Activated T-helper 2 cell treated with anti-CD3 and anti-CD28 coated beads, Interferon-gamma antibody, Interleukin-2, Interleukin-4, amounts not matched to agents 10 μg/mL and 5 μg/mL and 100 μg/mL, durations not matched to agents 14 hours and 24 hours and 36 hours (primary cell): ENCODE results near the gene RECQL5. TPM values are rescaled to one million over a fixed set of nuclear protein-coding genes. Genes with fewer than 3 reads are reported as not detected.
"Not testable (repeated sequence)": the region's sequence is repeated elsewhere in the genome, so short reads cannot be mapped to it uniquely, and the experiment has no call there.

Experiments
- DNase-seq: peaks from one replicate; pipeline ENCODE4 v3.0.0; 2021; ENCODE audit warnings: low spot score
- H3K27ac Mint-ChIP-seq: one replicate; pipeline ENCODE4 v1.8.0; 2021; ENCODE audit warnings: mixed read lengths
- H3K27me3 Mint-ChIP-seq: one replicate; pipeline ENCODE4 v1.8.0; 2021; ENCODE audit warnings: low read depth, mixed read lengths
- H3K36me3 Mint-ChIP-seq: one replicate; pipeline ENCODE4 v1.8.0; 2021; ENCODE audit warnings: low read depth, mixed read lengths
- H3K4me1 Mint-ChIP-seq: one replicate; pipeline ENCODE4 v1.8.0; 2021; ENCODE audit warnings: low read depth, mixed read lengths
- H3K4me3 Mint-ChIP-seq: one replicate; pipeline ENCODE4 v1.8.0; 2021; ENCODE audit warnings: low read depth, mild to moderate bottlenecking, moderate library complexity, mixed read lengths
- H3K9me3 Mint-ChIP-seq: one replicate; pipeline ENCODE4 v1.8.0; 2021; ENCODE audit warnings: mixed read lengths
- intact Hi-C: fragments of 100-400 bp; cut with micrococcal nuclease; formaldehyde crosslinking; loops from one replicate; pipeline ENCODE4 v1.15.1; 2023
- total RNA-seq: library from RNA; stranded (reverse); gene quantifications from 2 replicates; pipeline ENCODE4 v1.2.3, GENCODE V29; 2022

Gene RECQL5
- total RNA-seq, 1 donor from 2014 or later, result 33.3 TPM

- H3K4me3 Mint-ChIP-seq, result no peak overlapping the region
- no peaks in the 10 kb centered on the region for H3K4me1 Mint-ChIP-seq
- no peaks in the 10 kb centered on the region for H3K9me3 Mint-ChIP-seq
- no peak for DNase-seq
- intact Hi-C loops, result no loop called here
- no peak overlapping the region for H3K27ac Mint-ChIP-seq
- H3K27me3 Mint-ChIP-seq, result no peaks in the 10 kb centered on the region
- no peaks in the 10 kb centered on the region for H3K36me3 Mint-ChIP-seq
Measured at GRCh38 chr17:75595284-75595919, 71.6 kb downstream of the RECQL5 start.

- no peaks in the 10 kb centered on the region for H3K36me3 Mint-ChIP-seq
- no peaks in the 10 kb centered on the region for H3K4me1 Mint-ChIP-seq
- intact Hi-C loops, result no loop called here
- no peaks in the 10 kb centered on the region for H3K9me3 Mint-ChIP-seq
- H3K4me3 Mint-ChIP-seq, result no peak overlapping the region
- DNase-seq, result no peak
- H3K27me3 Mint-ChIP-seq, result no peaks in the 10 kb centered on the region
- H3K27ac Mint-ChIP-seq, result no peak overlapping the region
Measured at GRCh38 chr17:75594499-75595283, 72.3 kb downstream of the RECQL5 start.

DNA sequence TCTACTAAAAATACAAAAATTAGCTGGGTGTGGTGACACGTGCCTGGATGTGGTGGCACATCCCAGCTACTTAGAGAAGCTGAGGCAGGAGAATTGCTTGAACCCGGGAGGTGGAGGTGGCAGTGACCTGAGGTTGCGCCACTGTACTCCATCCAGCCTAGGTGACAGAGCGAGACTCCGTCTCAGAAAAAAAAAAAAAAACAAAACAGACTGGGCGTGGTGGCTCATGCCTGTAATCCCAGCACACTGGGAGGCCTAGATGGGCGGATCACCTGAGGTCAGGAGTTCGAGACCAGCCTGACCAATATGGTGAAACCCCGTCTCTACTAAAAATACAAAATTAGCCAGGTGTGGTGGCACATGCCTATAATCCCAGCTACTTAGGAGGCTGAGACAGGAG, 73.5 kb downstream of the RECQL5 start:
- H3K4me3 Mint-ChIP-seq, H3K4me1 Mint-ChIP-seq, DNase-seq, H3K27me3 Mint-ChIP-seq, H3K36me3 Mint-ChIP-seq, H3K27ac Mint-ChIP-seq, intact Hi-C loops, H3K9me3 Mint-ChIP-seq: not testable (repeated sequence)

DNA sequence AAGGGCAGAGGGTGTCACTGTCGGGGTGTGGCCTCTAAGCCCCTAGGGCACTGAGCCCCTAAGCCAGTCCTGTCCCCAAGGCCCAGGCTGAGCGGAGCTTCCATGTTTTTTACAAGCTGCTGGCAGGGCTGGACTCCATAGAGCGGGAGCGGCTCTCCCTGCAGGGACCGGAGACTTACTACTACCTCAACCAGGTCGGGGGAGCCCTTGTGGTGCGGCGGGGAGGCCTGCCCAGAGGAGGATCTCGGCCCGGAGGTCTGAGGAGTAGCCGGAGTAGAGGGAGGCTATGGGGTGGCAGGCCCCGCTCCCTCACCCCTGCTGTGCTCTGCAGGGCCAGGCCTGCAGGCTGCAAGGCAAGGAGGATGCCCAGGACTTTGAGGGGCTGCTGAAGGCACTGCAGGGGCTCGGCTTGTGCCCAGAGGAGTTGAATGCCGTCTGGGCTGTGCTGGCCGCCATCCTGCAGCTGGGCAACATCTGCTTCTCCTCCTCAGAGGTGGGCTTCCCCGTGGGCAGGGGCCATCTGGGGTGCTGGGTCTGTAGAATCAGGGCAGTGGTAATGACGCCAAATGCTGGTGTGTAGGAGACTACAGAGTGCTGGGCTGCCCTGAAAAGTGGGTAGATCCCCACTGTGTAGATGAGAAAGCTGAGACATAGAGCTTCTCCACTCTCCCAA, 74.5 kb downstream of the RECQL5 start:
- Mint-ChIP-seq H3K9me3 (no peaks in the 10 kb centered on the region), H3K27ac (no peak overlapping the region), H3K4me1 (no peaks in the 10 kb centered on the region), H3K27me3 (no peaks in the 10 kb centered on the region), H3K36me3 (no peaks in the 10 kb centered on the region), H3K4me3 (no peak overlapping the region)
- DNase-seq, result no peak
- intact Hi-C loops, result no loop called here

- intact Hi-C loops, result no loop called here
- H3K4me1 Mint-ChIP-seq, result peaks cover 2% of the 10 kb centered on the region
Measured at GRCh38 chr17:75591722-75592302, 75.1 kb downstream of the RECQL5 start.

GRCh38 chr17:75590849-75591721, 75.9 kb downstream of the RECQL5 start:
- H3K36me3 Mint-ChIP-seq, result no peaks in the 10 kb centered on the region
- H3K27me3 Mint-ChIP-seq, result peaks cover 12% of the 10 kb centered on the region
- no peak for DNase-seq
- intact Hi-C loops, result no loop called here
- H3K27ac Mint-ChIP-seq, result no peak overlapping the region
- peak overlapping the region; percentile 35 for H3K4me3 Mint-ChIP-seq
- H3K4me1 Mint-ChIP-seq, result peaks cover 2% of the 10 kb centered on the region
- no peaks in the 10 kb centered on the region for H3K9me3 Mint-ChIP-seq

More at GRCh38 chr17:75591722-75592302, 75.1 kb downstream of the RECQL5 start:
- no peak overlapping the region for H3K4me3 Mint-ChIP-seq
- peaks cover 6% of the 10 kb centered on the region for H3K27me3 Mint-ChIP-seq
- H3K27ac Mint-ChIP-seq, result no peak overlapping the region
- H3K9me3 Mint-ChIP-seq, result no peaks in the 10 kb centered on the region
- no peaks in the 10 kb centered on the region for H3K36me3 Mint-ChIP-seq
- DNase-seq, result no peak

DNA sequence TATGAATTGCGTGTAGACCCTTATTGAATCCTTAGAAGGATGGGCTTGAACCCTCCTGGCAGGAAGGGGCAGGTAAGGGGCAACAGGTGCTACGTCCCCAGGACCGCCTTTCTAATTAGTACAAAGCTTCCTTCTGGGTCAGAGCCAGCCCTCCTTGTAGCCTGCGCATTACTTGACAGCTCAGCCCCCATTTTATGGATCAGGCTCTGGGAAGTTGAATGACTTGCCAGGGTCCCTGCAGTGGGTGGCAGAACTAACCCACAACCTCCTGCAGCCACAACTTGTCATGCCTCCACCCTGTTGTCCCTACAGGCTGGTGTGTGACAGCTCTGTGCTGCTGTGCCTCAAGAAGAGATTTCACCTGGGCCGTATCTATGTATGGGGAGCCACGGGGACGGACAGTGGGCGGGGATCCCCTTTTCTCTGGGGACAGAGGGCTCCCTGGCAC, 76.6 kb downstream of the RECQL5 start:
- no peak overlapping the region for H3K27ac Mint-ChIP-seq
- intact Hi-C loops, result no loop called here
- no peak for DNase-seq

GRCh38 chr17:75589919-75590303, 77.0 kb downstream of the RECQL5 start:
- Mint-ChIP-seq H3K36me3 (no peaks in the 10 kb centered on the region), H3K27me3 (peaks cover 22% of the 10 kb centered on the region), H3K27ac (no peak overlapping the region), H3K4me1 (peaks cover 2% of the 10 kb centered on the region), H3K4me3 (peak overlapping the region; percentile 17), H3K9me3 (no peaks in the 10 kb centered on the region)
- no peak for DNase-seq
- intact Hi-C loops, result loop anchor here (1.0 to 10.0 kb wide), 5 partner anchors 65 to 325 kb away; partner anchors contain the start of genes GGA3, LLGL2, MRPS7 and TSEN54

More for the DNA sequence above, 76.6 kb downstream of the RECQL5 start:
- peak overlapping the region; percentile 17 for H3K4me3 Mint-ChIP-seq
- H3K9me3 Mint-ChIP-seq, result no peaks in the 10 kb centered on the region
- peaks cover 2% of the 10 kb centered on the region for H3K4me1 Mint-ChIP-seq
- H3K36me3 Mint-ChIP-seq, result no peaks in the 10 kb centered on the region
- H3K27me3 Mint-ChIP-seq, result peaks cover 19% of the 10 kb centered on the region

- intact Hi-C loops, result loop anchor here (1.0 to 10.0 kb wide), 5 partner anchors 64 to 324 kb away; partner anchors contain the start of genes GGA3, LLGL2, MRPS7 and TSEN54
Measured at GRCh38 chr17:75589012-75589918, 77.7 kb downstream of the RECQL5 start.

GRCh38 chr17:75588596-75589011, 78.3 kb downstream of the RECQL5 start:
- H3K4me3 Mint-ChIP-seq, result peak overlapping the region; percentile 45
- intact Hi-C loops, result loop anchor here (1.0 to 10.0 kb wide), 5 partner anchors 64 to 324 kb away; partner anchors contain the start of genes GGA3, LLGL2, MRPS7 and TSEN54
- H3K4me1 Mint-ChIP-seq, result peaks cover 2% of the 10 kb centered on the region
- DNase-seq, result no peak
- no peak overlapping the region for H3K27ac Mint-ChIP-seq
- peaks cover 22% of the 10 kb centered on the region for H3K27me3 Mint-ChIP-seq
- H3K9me3 Mint-ChIP-seq, result no peaks in the 10 kb centered on the region
- H3K36me3 Mint-ChIP-seq, result no peaks in the 10 kb centered on the region

More at GRCh38 chr17:75589012-75589918, 77.7 kb downstream of the RECQL5 start:
- no peaks in the 10 kb centered on the region for H3K9me3 Mint-ChIP-seq
- DNase-seq, result peak; percentile 88
- no peak overlapping the region for H3K27ac Mint-ChIP-seq
- H3K36me3 Mint-ChIP-seq, result no peaks in the 10 kb centered on the region
- H3K27me3 Mint-ChIP-seq, result peaks cover 22% of the 10 kb centered on the region
- peaks cover 2% of the 10 kb centered on the region for H3K4me1 Mint-ChIP-seq
- H3K4me3 Mint-ChIP-seq, result peak overlapping the region; percentile 72
